GM23248 (cell line): ENCODE results near the gene NXPH4. TPM values are rescaled to one million over a fixed set of nuclear protein-coding genes. Genes with fewer than 3 reads are reported as not detected.

Experiments
- DNase-seq: peaks from one replicate; pipeline ENCODE4 v3.0.0-alpha.2; 2015
- H2AFZ ChIP-seq: fragments of 200-600 bp; sonication (generic); 2 replicates; pipeline ENCODE4 v1.6.1; 2016; ENCODE audit warnings: antibody characterized with exemption
- H3F3A ChIP-seq: fragments of 200-600 bp; sonication (generic); 2 replicates; pipeline ENCODE4 v1.6.1; 2016; ENCODE audit warnings: mild to moderate bottlenecking, antibody characterized with exemption, mixed run types; ENCODE audit not compliant: insufficient read depth
- H3K27ac ChIP-seq: fragments of 200-600 bp; sonication (generic); 2 replicates; pipeline ENCODE4 v1.5.1; 2016; ENCODE audit warnings: mild to moderate bottlenecking
- H3K27me3 ChIP-seq: fragments of 200-600 bp; sonication (generic); replicated peaks from 2 replicates; pipeline ENCODE4 v1.6.1; 2016; ENCODE audit warnings: mild to moderate bottlenecking; ENCODE audit not compliant: insufficient read depth
- H3K36me3 ChIP-seq: fragments of 200-600 bp; sonication (generic); 2 replicates; pipeline ENCODE4 v1.6.1; 2016; ENCODE audit warnings: low read depth, mild to moderate bottlenecking
- H3K4me1 ChIP-seq: fragments of 200-600 bp; sonication (generic); 2 replicates; pipeline ENCODE4 v1.6.1; 2016; ENCODE audit warnings: mild to moderate bottlenecking; ENCODE audit not compliant: insufficient read depth
- H3K4me2 ChIP-seq: fragments of 200-600 bp; sonication (generic); one replicate; pipeline ENCODE4 v1.6.1; 2016; ENCODE audit warnings: mild to moderate bottlenecking; ENCODE audit not compliant: unreplicated experiment
- H3K4me3 ChIP-seq: fragments of 200-600 bp; sonication (generic); 2 replicates; pipeline ENCODE4 v1.5.1; 2016; ENCODE audit warnings: mild to moderate bottlenecking
- H3K79me2 ChIP-seq: fragments of 200-600 bp; sonication (generic); 2 replicates; pipeline ENCODE4 v1.6.1; 2016; ENCODE audit warnings: mild to moderate bottlenecking; ENCODE audit not compliant: insufficient read depth
- H3K9ac ChIP-seq: fragments of 200-600 bp; sonication (generic); 2 replicates; pipeline ENCODE4 v1.6.1; 2016; ENCODE audit warnings: mild to moderate bottlenecking
- H3K9me2 ChIP-seq: fragments of 200-600 bp; sonication (generic); 2 replicates; pipeline ENCODE4 v1.6.1; 2016; ENCODE audit warnings: mixed run types, mild to moderate bottlenecking, moderate library complexity; ENCODE audit not compliant: insufficient read depth
- H3K9me3 ChIP-seq: fragments of 200-600 bp; sonication (generic); one replicate; pipeline ENCODE4 v1.6.1; 2017; ENCODE audit warnings: low read depth
- H4K20me1 ChIP-seq: fragments of 200-600 bp; sonication (generic); 2 replicates; pipeline ENCODE4 v1.6.0; 2016; ENCODE audit not compliant: insufficient read depth
- EZH2 ChIP-seq: fragments of 200-600 bp; sonication (generic); IDR thresholded peaks from 2 replicates; pipeline ENCODE4 v1.6.1; 2018; ENCODE audit warnings: antibody characterized with exemption, mild to moderate bottlenecking; ENCODE audit not compliant: insufficient read depth, poor library complexity, severe bottlenecking
- EZH2phosphoT487 ChIP-seq: fragments of 200-600 bp; sonication (generic); IDR thresholded peaks from 2 replicates; pipeline ENCODE4 v1.6.1; 2018; ENCODE audit warnings: antibody characterized with exemption, moderate library complexity, mild to moderate bottlenecking, low read depth; ENCODE audit not compliant: insufficient read depth
- WGBS, 2 experiments: methylation state at CpG; one replicate each; pipeline ENCODE4 v1.1.6; 2015 to 2017; ENCODE audit warnings: low lambda C conversion rate in 2 of 2, low coverage in 1 of 2; ENCODE audit errors: missing lambda C conversion rate in 2 of 2; 5-methylcytosine and 5-hydroxymethylcytosine counted together
- in situ Hi-C: fragments of 300-500 bp; cut with MboI; formaldehyde crosslinking; loops from 2 replicates; pipeline ENCODE4 v1.15.0; 2020
- polyA plus RNA-seq: library from polyadenylated mRNA; unstranded; fragments of >200 nt; fragmentation: Nextera tagmentation; extraction: Ambion mirVana; gene quantifications from 2 replicates; pipeline ENCODE4 v1.2.1, GENCODE V29; 2016
- total RNA-seq: library from RNA; depleted of rRNA; stranded (reverse); fragments of >200 nt; shearing (Covaris generic); gene quantifications from 2 replicates; pipeline ENCODE4 v1.2.3, GENCODE V29; 2014

The NXPH4 gene
- total and polyA plus RNA-seq, 2 experiments from 2014 or later = 5.4 to 5.7 TPM

- TF ChIP-seq EZH2 = no peak
- H3K4me1 ChIP-seq = peaks cover 17% of the 10 kb centered on the region
- peak overlapping the region; percentile 84 for H3K4me3 ChIP-seq
- 89 to 91% methylated on average over 13 of the region's 13 CpGs for WGBS, 2 experiments
- in situ Hi-C loops = no loop called here
- peaks cover 42% of the 10 kb centered on the region for H3K79me2 ChIP-seq
- H3K27ac ChIP-seq = no peak overlapping the region
- H3K9me2 ChIP-seq = no peaks in the 10 kb centered on the region
- H2AFZ ChIP-seq = no peak overlapping the region
- H3K36me3 ChIP-seq = peaks cover 30% of the 10 kb centered on the region
- peak overlapping the region; percentile 99 for H3K9ac ChIP-seq
- H4K20me1 ChIP-seq = no peaks in the 10 kb centered on the region
- no peaks in the 10 kb centered on the region for H3K9me3 ChIP-seq
- peak overlapping the region; percentile 100 for H3K4me2 ChIP-seq
- no peaks in the 10 kb centered on the region for H3K27me3 ChIP-seq
- peaks cover 35% of the 10 kb centered on the region for H3F3A ChIP-seq
- no peak for DNase-seq
Observed at GRCh38 chr12:57231276-57232021, 14.9 kb downstream of the NXPH4 start.

DNA sequence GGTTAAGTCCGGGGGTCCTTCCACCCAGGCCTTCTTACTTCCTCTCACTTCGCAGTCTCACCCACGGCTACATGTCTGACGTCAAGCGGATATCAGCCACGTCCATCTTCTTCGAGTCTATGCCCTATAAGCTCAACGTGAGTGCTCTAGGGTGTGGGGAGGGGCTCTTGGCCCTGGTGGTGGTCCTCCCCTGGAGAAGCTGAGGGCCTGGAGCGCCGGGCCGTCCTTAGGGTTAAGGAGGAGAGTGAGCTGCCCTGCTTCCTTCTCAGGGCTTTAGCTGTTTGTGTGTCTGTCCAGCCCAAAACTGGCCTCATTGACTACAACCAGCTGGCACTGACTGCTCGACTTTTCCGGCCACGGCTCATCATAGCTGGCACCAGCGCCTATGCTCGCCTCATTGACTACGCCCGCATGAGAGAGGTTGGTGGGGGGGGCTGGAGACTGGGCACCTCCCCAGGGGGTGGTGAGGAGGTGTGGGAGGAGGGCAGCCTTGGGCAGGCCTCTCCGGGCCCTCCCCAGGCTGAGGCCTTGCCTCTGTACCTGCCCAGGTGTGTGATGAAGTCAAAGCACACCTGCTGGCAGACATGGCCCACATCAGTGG lies 15.7 kb downstream of the NXPH4 start:
- no peaks in the 10 kb centered on the region for H3K9me2 ChIP-seq
- H3F3A ChIP-seq = peaks cover 39% of the 10 kb centered on the region
- 0 out of 2 replicates have a peak overlapping the region, but pooled peaks have one; percentile 84 for H3K4me3 ChIP-seq
- peak overlapping the region; percentile 99; the same call in 1 of the 2 replicates for H3K9ac ChIP-seq
- no peak overlapping the region for H2AFZ ChIP-seq
- peak; percentile 39 for DNase-seq
- WGBS, 2 experiments = 81 to 86% methylated on average over 18 to 19 of the region's 19 CpGs
- TF ChIP-seq EZH2 (no peak), EZH2phosphoT487 (no peak)
- peaks cover 30% of the 10 kb centered on the region for H3K36me3 ChIP-seq
- no peaks in the 10 kb centered on the region for H3K27me3 ChIP-seq
- peaks cover 42% of the 10 kb centered on the region for H3K79me2 ChIP-seq
- H3K4me1 ChIP-seq = peaks cover 17% of the 10 kb centered on the region
- H3K4me2 ChIP-seq = no peak overlapping the region
- no peaks in the 10 kb centered on the region for H3K9me3 ChIP-seq
- in situ Hi-C loops = no loop called here
- no peak overlapping the region for H3K27ac ChIP-seq
- H4K20me1 ChIP-seq = no peaks in the 10 kb centered on the region

- Histone ChIP-seq H3K79me2 (peaks cover 35% of the 10 kb centered on the region), H2AFZ (no peak overlapping the region), H3K4me1 (peaks cover 14% of the 10 kb centered on the region), H3K9me2 (no peaks in the 10 kb centered on the region), H3K27me3 (no peaks in the 10 kb centered on the region), H3K9me3 (no peaks in the 10 kb centered on the region), H3F3A (peaks cover 46% of the 10 kb centered on the region), H3K36me3 (peaks cover 30% of the 10 kb centered on the region), H3K4me2 (no peak overlapping the region), H4K20me1 (no peaks in the 10 kb centered on the region), H3K4me3 (no peak overlapping the region), H3K27ac (no peak overlapping the region), H3K9ac (no peak overlapping the region)
- in situ Hi-C loops = no loop called here
- TF ChIP-seq EZH2phosphoT487 (no peak), EZH2 (no peak)
- WGBS, 2 experiments = 85% methylated on average over 15 of the region's 15 CpGs
- DNase-seq = peak; percentile 77
Observed at GRCh38 chr12:57233357-57234232, 17.0 kb downstream of the NXPH4 start.

DNA sequence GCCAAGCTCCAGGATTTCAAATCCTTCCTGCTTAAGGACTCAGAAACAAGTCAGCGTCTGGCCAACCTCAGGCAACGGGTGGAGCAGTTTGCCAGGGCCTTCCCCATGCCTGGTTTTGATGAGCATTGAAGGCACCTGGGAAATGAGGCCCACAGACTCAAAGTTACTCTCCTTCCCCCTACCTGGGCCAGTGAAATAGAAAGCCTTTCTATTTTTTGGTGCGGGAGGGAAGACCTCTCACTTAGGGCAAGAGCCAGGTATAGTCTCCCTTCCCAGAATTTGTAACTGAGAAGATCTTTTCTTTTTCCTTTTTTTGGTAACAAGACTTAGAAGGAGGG lies 17.6 kb downstream of the NXPH4 start:
- no peaks in the 10 kb centered on the region for H3K9me3 ChIP-seq
- TF ChIP-seq EZH2 (no peak), EZH2phosphoT487 (no peak)
- peaks cover 9% of the 10 kb centered on the region for H3K4me1 ChIP-seq
- 75 to 88% methylated on average over 3 of the region's 3 CpGs for WGBS, 2 experiments
- H3K79me2 ChIP-seq = peaks cover 35% of the 10 kb centered on the region
- H3K27me3 ChIP-seq = no peaks in the 10 kb centered on the region
- H4K20me1 ChIP-seq = no peaks in the 10 kb centered on the region
- H3K9ac ChIP-seq = no peak overlapping the region
- 0 out of 2 replicates have a peak overlapping the region, but pooled peaks have one; percentile 1 for H3K27ac ChIP-seq
- no peak for DNase-seq
- in situ Hi-C loops = no loop called here
- H3K4me3 ChIP-seq = no peak overlapping the region
- no peak overlapping the region for H3K4me2 ChIP-seq
- peaks cover 40% of the 10 kb centered on the region for H3F3A ChIP-seq
- no peak overlapping the region for H2AFZ ChIP-seq
- no peaks in the 10 kb centered on the region for H3K9me2 ChIP-seq
- peaks cover 30% of the 10 kb centered on the region for H3K36me3 ChIP-seq
